ENCODE data around the gene HECTD1.

Gene HECTD1

DNA sequence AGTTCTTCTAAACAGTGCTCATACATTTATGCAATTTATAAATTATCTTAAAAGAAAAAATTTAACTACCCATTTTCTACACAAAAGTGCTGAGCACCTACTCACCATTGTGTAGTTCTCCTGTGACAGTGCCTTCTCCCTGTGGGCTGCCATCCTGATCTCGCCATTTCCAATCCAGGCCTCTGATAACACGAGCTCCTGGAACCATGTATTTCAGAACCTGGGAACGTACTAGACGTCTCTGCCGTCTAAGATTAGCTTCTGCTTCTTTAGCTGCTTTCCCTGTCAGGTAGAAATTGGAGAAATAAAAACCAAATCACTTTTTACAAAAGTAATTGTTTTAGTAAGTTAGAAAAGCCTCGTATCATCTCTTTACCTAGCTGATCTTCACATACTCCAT, 74.5 kb downstream of the HECTD1 start:
- H3K9me3 ChIP-seq (replicated peaks; ENCODE audit: low read length) = no peaks in the 10 kb centered on the region
- no peak overlapping the region for H3K4me3 ChIP-seq (ENCODE audit: low read length)
- H3K27me3 ChIP-seq (ENCODE audit: control insufficient read depth, insufficient read depth, low read length) = no peaks in the 10 kb centered on the region
- H3K9ac ChIP-seq (ENCODE audit: low read depth, low read length) = no peak overlapping the region
- peaks cover 68% of the 10 kb centered on the region for H3K36me3 ChIP-seq (ENCODE audit: insufficient read depth, low read length)
- H3K4me2 ChIP-seq (ENCODE audit: low read length) = no peak overlapping the region
- H3K4me1 ChIP-seq (ENCODE audit: control insufficient read depth, insufficient read depth, low read length) = no peaks in the 10 kb centered on the region

DNA sequence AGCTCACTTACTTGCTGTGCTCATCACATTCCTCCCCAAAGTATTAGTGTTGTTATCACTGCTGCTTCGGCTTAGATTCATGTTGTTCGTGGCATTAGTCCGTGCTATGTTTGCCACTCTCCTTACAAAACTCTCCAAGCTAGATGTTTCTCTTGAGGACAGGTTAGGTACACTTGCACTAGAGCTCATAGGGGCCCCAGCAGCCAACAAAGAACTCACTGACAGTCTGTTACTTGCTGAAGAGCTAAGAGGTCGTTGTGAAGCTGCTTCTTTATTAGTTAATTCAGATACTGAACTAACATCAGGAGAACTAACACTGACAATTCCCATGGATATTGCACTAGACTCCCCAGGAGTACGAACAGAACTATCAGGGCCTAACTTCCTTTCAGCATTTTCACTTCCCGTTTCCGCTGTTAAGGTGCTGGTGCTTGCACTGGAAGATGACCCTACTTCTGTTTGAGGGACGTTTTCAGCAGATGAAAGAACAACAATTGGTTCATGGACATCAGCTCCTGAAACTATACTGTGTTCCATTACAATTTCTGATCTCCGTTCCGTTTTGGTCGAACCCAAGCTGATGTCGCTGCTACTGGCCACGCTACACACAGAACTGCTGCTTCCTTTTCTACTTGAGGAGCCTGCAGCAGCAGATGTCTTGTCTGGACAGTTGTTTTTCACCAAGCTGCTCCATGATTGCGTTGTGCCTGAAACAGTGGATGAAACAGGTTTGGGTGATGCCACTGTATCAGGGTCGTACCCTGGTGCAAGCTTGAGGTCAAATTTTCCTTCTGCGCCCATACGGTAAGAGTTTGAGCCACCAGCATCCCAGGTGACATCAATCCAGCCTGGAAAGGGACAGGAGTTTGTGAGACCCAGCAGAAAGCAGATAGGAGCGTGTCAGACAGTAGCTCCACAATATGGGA, 78.7 kb downstream of the HECTD1 start:
- Histone ChIP-seq H3K4me3 (ENCODE audit: low read length) (no peak overlapping the region), H3K4me2 (ENCODE audit: low read length) (no peak overlapping the region), H3K36me3 (ENCODE audit: insufficient read depth, low read length) (peaks cover 63% of the 10 kb centered on the region), H3K9me3 (replicated peaks; ENCODE audit: low read length) (no peaks in the 10 kb centered on the region), H3K27me3 (ENCODE audit: control insufficient read depth, insufficient read depth, low read length) (no peaks in the 10 kb centered on the region), H3K9ac (ENCODE audit: low read depth, low read length) (no peak overlapping the region), H3K4me1 (ENCODE audit: control insufficient read depth, insufficient read depth, low read length) (no peaks in the 10 kb centered on the region)

DNA sequence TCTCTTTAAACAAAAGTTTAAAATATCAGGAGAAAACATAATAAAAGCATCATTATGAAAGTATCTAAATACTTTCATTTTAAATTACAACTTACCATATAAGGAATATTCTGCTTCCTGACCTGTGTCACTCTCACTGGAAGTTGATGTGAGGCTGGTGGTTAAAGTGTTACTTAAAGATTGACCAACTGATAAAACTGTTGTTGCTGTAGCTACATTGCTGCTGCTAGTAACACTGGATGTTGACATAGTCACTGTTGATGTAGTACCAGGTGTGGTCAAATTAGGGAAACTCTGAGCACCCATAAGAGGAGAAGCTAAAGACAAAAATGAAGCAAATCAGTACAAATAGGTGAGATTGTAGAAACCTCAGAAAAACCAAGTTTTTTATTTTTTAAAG, 79.9 kb downstream of the HECTD1 start:
- Histone ChIP-seq H3K4me3 (ENCODE audit: low read length) (no peak overlapping the region), H3K27me3 (ENCODE audit: control insufficient read depth, insufficient read depth, low read length) (no peaks in the 10 kb centered on the region), H3K9me3 (replicated peaks; ENCODE audit: low read length) (no peaks in the 10 kb centered on the region), H3K4me2 (ENCODE audit: low read length) (no peak overlapping the region), H3K36me3 (ENCODE audit: insufficient read depth, low read length) (peaks cover 62% of the 10 kb centered on the region), H3K4me1 (ENCODE audit: control insufficient read depth, insufficient read depth, low read length) (no peaks in the 10 kb centered on the region), H3K9ac (ENCODE audit: low read depth, low read length) (no peak overlapping the region)

DNA sequence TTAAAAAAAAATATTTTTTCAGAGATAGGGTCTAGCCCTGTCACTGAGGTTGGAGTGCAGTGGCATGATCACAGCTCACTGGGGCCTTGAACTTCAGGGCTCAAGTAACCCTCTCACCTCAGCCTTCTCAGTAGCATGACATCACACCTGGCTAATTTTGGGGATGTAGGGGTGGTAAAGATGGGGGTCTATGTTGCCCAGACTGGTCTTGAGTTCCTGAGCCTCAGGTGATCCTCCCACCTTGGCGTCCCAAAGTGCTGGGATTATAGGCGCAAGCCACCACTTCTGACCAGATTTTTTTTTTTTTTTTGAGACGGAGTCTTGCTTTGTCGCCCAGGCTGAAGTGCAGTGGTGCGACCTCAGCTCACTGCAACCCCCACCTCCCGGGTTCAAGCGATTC, 80.9 kb downstream of the HECTD1 start:
- H3K27me3 ChIP-seq (ENCODE audit: control insufficient read depth, insufficient read depth, low read length) = no peaks in the 10 kb centered on the region
- no peak overlapping the region for H3K4me3 ChIP-seq (ENCODE audit: low read length)
- H3K36me3 ChIP-seq (ENCODE audit: insufficient read depth, low read length) = peaks cover 69% of the 10 kb centered on the region
- H3K4me1 ChIP-seq (ENCODE audit: control insufficient read depth, insufficient read depth, low read length) = no peaks in the 10 kb centered on the region
- no peak overlapping the region for H3K4me2 ChIP-seq (ENCODE audit: low read length)
- no peak overlapping the region for H3K9ac ChIP-seq (ENCODE audit: low read depth, low read length)
- H3K9me3 ChIP-seq (replicated peaks; ENCODE audit: low read length) = no peaks in the 10 kb centered on the region

DNA sequence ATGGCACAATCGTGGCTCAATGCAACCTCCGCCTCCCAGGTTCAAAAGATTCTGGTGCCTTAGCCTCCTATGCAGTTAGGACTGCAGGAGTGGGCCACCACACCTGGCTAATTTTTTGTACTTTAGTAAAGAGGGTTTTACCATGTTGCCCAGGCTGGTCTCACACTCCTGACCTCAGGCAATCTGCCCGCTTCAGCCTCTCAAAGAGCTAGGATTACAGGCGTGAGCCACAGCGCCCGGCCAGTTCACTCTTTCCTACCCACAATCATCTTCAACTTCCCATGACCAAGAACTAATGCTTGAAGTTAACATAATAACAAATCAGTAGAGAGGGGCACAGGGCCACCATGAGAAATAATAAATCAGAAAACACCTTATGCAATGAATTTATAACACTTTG, 82.4 kb downstream of the HECTD1 start:
- Histone ChIP-seq H3K4me2 (ENCODE audit: low read length) (no peak overlapping the region), H3K27me3 (ENCODE audit: control insufficient read depth, insufficient read depth, low read length) (no peaks in the 10 kb centered on the region), H3K9me3 (replicated peaks; ENCODE audit: low read length) (no peaks in the 10 kb centered on the region), H3K4me3 (ENCODE audit: low read length) (no peak overlapping the region), H3K4me1 (ENCODE audit: control insufficient read depth, insufficient read depth, low read length) (no peaks in the 10 kb centered on the region), H3K9ac (ENCODE audit: low read depth, low read length) (no peak overlapping the region), H3K36me3 (ENCODE audit: insufficient read depth, low read length) (peaks cover 73% of the 10 kb centered on the region)

DNA sequence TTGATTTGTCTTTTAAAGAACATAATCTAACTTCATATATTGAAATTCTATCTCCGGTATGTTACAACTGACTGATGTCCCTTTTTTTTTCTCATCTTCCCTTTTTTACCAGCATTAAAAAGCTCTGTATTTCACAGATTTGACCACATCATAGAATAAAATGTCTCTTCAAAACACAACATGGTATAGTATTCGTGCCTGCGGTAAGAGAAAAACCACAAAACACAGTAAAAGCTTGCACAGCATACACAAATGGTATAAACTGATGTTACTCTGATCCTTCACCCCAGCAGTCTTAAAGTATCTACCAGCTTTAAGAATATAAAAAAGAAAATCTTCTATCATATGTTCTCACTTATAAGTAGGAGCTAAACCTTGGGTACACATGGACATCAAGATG, 83.4 kb downstream of the HECTD1 start:
- no peaks in the 10 kb centered on the region for H3K4me1 ChIP-seq (ENCODE audit: control insufficient read depth, insufficient read depth, low read length)
- peaks cover 73% of the 10 kb centered on the region for H3K36me3 ChIP-seq (ENCODE audit: insufficient read depth, low read length)
- no peak overlapping the region for H3K4me2 ChIP-seq (ENCODE audit: low read length)
- no peak overlapping the region for H3K4me3 ChIP-seq (ENCODE audit: low read length)
- H3K9me3 ChIP-seq (replicated peaks; ENCODE audit: low read length) = no peaks in the 10 kb centered on the region
- H3K27me3 ChIP-seq (ENCODE audit: control insufficient read depth, insufficient read depth, low read length) = no peaks in the 10 kb centered on the region
- no peak overlapping the region for H3K9ac ChIP-seq (ENCODE audit: low read depth, low read length)

DNA sequence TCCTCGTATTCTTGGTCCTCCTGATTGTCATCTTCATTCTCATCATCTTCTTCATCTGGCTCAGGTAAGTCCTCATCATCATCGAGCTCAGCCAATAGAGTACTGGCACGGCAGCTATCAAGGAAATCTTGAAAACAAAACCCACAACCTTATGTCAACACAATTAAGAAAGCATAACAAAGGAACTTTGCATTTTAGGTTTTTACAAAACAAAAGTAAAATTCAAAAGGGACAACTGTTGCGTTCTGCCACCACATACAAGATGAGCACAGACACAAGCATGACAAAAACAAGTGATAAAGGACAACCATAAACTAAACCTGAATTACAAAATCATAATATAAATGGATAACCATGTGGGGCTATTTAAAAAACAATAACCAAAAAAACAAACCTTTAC, 84.7 kb downstream of the HECTD1 start:
- H3K4me3 ChIP-seq (ENCODE audit: low read length) = no peak overlapping the region
- H3K4me2 ChIP-seq (ENCODE audit: low read length) = no peak overlapping the region
- H3K9me3 ChIP-seq (replicated peaks; ENCODE audit: low read length) = no peaks in the 10 kb centered on the region
- H3K4me1 ChIP-seq (ENCODE audit: control insufficient read depth, insufficient read depth, low read length) = no peaks in the 10 kb centered on the region
- no peak overlapping the region for H3K9ac ChIP-seq (ENCODE audit: low read depth, low read length)
- no peaks in the 10 kb centered on the region for H3K27me3 ChIP-seq (ENCODE audit: control insufficient read depth, insufficient read depth, low read length)
- peaks cover 75% of the 10 kb centered on the region for H3K36me3 ChIP-seq (ENCODE audit: insufficient read depth, low read length)

DNA sequence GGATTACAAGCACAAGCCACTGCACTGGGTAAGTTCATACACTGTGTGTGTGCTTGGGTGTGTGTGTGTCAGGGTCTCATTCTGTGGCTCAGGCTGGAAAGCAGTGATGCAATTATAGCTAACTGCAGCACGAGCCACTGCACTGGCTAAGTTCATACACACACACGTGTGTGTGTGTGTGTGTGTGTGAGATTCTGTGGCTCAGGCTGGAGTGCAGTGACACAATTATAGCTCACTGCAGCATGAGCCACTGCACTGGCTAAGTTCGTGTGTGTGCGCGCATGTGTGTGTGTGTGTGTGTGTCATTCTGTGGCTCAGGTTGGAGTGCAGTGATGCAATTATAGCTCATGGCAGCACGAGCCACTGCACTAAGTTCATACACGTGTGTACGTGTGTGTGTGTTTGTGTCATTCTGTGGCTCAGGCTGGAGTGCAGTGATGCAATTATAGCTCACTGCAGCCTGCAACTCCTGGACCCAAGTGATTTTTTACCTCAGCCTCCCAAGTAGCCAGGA, 85.4 kb downstream of the HECTD1 start:
- no peaks in the 10 kb centered on the region for H3K27me3 ChIP-seq (ENCODE audit: control insufficient read depth, insufficient read depth, low read length)
- no peaks in the 10 kb centered on the region for H3K4me1 ChIP-seq (ENCODE audit: control insufficient read depth, insufficient read depth, low read length)
- H3K9me3 ChIP-seq (replicated peaks; ENCODE audit: low read length) = no peaks in the 10 kb centered on the region
- H3K4me2 ChIP-seq (ENCODE audit: low read length) = no peak overlapping the region
- H3K36me3 ChIP-seq (ENCODE audit: insufficient read depth, low read length) = peaks cover 72% of the 10 kb centered on the region
- H3K9ac ChIP-seq (ENCODE audit: low read depth, low read length) = no peak overlapping the region
- H3K4me3 ChIP-seq (ENCODE audit: low read length) = no peak overlapping the region

DNA sequence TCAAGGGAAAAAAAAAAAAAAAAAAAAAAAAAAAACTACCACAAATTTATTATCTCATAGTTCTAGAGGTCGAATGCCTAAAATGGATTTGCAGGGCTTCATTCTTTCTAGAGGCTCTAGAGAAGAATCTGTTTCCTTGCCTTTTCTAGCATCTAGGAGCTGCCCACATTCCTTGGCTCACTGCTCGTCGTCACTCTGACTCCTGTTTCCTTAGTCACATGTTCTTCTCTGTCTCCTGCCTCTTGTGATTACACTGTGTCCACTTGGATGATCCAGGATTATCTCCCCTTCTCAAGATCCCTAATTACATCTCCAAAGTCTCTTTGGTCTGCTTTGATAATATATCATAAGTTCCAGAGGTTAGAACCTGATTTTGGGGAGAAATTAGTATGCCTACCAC, 88.7 kb downstream of the HECTD1 start:
- H3K4me1 ChIP-seq (ENCODE audit: control insufficient read depth, insufficient read depth, low read length) = no peaks in the 10 kb centered on the region
- no peak overlapping the region for H3K4me3 ChIP-seq (ENCODE audit: low read length)
- H3K4me2 ChIP-seq (ENCODE audit: low read length) = no peak overlapping the region
- H3K9ac ChIP-seq (ENCODE audit: low read depth, low read length) = no peak overlapping the region
- H3K36me3 ChIP-seq (ENCODE audit: insufficient read depth, low read length) = peaks cover 79% of the 10 kb centered on the region
- no peaks in the 10 kb centered on the region for H3K27me3 ChIP-seq (ENCODE audit: control insufficient read depth, insufficient read depth, low read length)
- H3K9me3 ChIP-seq (replicated peaks; ENCODE audit: low read length) = no peaks in the 10 kb centered on the region

DNA sequence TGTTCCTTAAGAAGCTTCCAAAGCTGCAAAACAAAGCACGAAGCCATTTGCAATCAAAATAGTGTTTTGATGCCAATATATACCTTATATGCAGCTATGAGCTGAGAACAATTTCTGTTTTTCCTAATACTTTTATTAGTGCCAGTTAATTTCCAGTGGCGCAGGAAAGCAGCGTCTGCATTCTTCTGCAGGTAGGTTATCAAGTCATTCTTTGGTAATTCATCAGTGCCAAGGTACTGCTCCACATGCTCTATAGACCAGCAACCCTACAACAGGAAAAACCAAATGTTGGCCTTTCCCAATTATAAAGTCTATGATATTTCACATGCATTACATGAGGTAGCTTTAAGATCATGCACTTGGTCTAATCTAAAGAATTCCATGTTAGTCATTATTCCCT, 93.8 kb downstream of the HECTD1 start:
- Histone ChIP-seq H3K36me3 (ENCODE audit: insufficient read depth, low read length) (peaks cover 67% of the 10 kb centered on the region), H3K4me2 (ENCODE audit: low read length) (no peak overlapping the region), H3K9me3 (replicated peaks; ENCODE audit: low read length) (no peaks in the 10 kb centered on the region), H3K27me3 (ENCODE audit: control insufficient read depth, insufficient read depth, low read length) (no peaks in the 10 kb centered on the region), H3K9ac (ENCODE audit: low read depth, low read length) (no peak overlapping the region), H3K4me3 (ENCODE audit: low read length) (no peak overlapping the region), H3K4me1 (ENCODE audit: control insufficient read depth, insufficient read depth, low read length) (no peaks in the 10 kb centered on the region)

DNA sequence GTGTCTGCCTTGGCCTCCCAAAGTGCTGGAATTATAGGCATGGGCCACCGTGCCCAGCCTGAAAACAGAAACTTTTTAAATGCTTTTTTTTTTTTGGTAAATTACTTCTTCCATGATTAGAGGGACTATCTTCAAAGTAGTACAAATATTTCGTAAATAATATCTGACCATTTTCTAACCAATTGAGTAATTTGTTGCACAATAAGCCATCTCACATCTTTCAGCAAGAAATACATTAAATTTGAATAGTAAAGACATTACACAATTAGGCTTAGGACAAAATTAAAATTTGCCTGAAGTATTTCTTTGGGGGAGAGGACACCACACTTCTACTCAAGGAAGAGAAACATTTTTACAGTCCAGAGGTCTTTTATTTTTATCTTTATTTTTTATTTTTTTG, 96.7 kb downstream of the HECTD1 start:
- Histone ChIP-seq H3K9ac (ENCODE audit: low read depth, low read length) (no peak overlapping the region), H3K4me2 (ENCODE audit: low read length) (no peak overlapping the region), H3K4me3 (ENCODE audit: low read length) (no peak overlapping the region), H3K27me3 (ENCODE audit: control insufficient read depth, insufficient read depth, low read length) (no peaks in the 10 kb centered on the region), H3K36me3 (ENCODE audit: insufficient read depth, low read length) (peaks cover 75% of the 10 kb centered on the region), H3K9me3 (replicated peaks; ENCODE audit: low read length) (no peaks in the 10 kb centered on the region), H3K4me1 (ENCODE audit: control insufficient read depth, insufficient read depth, low read length) (no peaks in the 10 kb centered on the region)

DNA sequence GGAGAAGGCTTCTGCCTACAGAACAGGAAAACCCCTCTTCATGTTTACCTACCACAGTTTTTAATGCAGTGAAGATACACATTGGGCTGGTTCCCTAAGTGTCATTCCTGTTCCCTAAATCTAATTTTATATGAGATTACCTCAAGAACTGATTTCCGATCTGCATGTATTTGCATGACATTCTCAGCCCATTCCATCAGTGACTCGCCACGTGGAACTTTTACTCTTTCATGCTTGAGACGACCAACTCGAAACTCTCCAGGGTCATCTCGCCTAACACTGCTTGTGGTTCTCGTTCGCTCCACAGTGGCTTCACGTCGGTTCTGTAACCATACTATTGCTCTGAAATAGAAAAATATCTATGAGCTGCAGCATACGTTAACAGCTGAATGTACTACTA, 98.3 kb downstream of the HECTD1 start:
- Histone ChIP-seq H3K9ac (ENCODE audit: low read depth, low read length) (no peak overlapping the region), H3K4me2 (ENCODE audit: low read length) (no peak overlapping the region), H3K27me3 (ENCODE audit: control insufficient read depth, insufficient read depth, low read length) (no peaks in the 10 kb centered on the region), H3K36me3 (ENCODE audit: insufficient read depth, low read length) (peaks cover 75% of the 10 kb centered on the region), H3K9me3 (replicated peaks; ENCODE audit: low read length) (no peaks in the 10 kb centered on the region), H3K4me3 (ENCODE audit: low read length) (no peak overlapping the region), H3K4me1 (ENCODE audit: control insufficient read depth, insufficient read depth, low read length) (no peaks in the 10 kb centered on the region)

Measured in skeletal muscle satellite cell (primary cell).